Panc1 (cell line): ENCODE data around the gene GARRE1.

ENCODE experiments used
- POLR2AphosphoS5 ChIP-seq: IDR thresholded peaks from 2 replicates; pipeline ENCODE4 v1.6.1; 2012; ENCODE audit warnings: mild to moderate bottlenecking, low read depth, low read length, moderate library complexity
- TCF7L2 ChIP-seq: IDR thresholded peaks from 2 replicates; pipeline ENCODE4 v1.6.1; 2011; ENCODE audit warnings: mild to moderate bottlenecking, low read depth, low read length, inconsistent platforms
- TF ChIP-seq, protein P1 (sequence below): fragments of 450-650 bp; IDR thresholded peaks from 2 replicates; pipeline ENCODE4 v1.5.1; 2017; ENCODE audit warnings: mild to moderate bottlenecking

DNA sequence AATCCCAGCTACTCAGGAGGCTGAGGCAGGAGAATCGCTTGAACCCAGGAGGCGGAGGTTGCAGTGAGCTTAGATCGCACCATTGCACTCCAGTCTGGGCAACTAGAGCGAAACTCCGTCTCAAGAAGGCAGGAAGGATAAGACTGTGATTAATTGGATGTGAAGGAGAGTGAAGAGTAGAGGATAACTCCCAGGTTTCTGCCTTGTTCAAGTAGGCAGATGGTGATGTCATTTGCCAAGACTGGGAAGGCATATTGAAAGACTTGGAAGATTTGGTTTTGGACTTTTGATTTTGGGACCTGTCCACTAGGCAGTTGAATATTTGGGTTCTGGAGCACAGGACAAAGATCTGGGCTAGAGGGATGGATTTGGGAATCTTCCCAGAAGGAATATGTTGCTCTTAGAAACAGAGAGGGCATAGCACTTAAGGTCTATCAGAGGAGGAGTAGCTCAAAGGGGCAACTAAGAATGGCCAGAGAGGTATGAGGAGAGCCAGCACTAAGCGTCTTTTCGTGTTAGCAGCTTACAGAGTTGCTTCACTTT, 20.0 kb downstream of the GARRE1 start:
- TF ChIP-seq, protein P1, sequence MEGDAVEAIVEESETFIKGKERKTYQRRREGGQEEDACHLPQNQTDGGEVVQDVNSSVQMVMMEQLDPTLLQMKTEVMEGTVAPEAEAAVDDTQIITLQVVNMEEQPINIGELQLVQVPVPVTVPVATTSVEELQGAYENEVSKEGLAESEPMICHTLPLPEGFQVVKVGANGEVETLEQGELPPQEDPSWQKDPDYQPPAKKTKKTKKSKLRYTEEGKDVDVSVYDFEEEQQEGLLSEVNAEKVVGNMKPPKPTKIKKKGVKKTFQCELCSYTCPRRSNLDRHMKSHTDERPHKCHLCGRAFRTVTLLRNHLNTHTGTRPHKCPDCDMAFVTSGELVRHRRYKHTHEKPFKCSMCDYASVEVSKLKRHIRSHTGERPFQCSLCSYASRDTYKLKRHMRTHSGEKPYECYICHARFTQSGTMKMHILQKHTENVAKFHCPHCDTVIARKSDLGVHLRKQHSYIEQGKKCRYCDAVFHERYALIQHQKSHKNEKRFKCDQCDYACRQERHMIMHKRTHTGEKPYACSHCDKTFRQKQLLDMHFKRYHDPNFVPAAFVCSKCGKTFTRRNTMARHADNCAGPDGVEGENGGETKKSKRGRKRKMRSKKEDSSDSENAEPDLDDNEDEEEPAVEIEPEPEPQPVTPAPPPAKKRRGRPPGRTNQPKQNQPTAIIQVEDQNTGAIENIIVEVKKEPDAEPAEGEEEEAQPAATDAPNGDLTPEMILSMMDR, result no peak
- no peak for TF ChIP-seq POLR2AphosphoS5
- TF ChIP-seq TCF7L2, result no peak
